ENCODE data around the gene P2RY8.

The P2RY8 gene

GRCh38 chrX:1511829-1512228 lies 25.2 kb downstream of the P2RY8 start:
- in situ Hi-C loops (cut with MboI; ENCODE audit: low pct_unique_long_range_greater_than_20kb, low sequenced_read_pairs, unreplicated experiment): no loop called here
- no peak for DNase-seq (ENCODE audit: low spot score)
- TF ChIP-seq, protein P1, sequence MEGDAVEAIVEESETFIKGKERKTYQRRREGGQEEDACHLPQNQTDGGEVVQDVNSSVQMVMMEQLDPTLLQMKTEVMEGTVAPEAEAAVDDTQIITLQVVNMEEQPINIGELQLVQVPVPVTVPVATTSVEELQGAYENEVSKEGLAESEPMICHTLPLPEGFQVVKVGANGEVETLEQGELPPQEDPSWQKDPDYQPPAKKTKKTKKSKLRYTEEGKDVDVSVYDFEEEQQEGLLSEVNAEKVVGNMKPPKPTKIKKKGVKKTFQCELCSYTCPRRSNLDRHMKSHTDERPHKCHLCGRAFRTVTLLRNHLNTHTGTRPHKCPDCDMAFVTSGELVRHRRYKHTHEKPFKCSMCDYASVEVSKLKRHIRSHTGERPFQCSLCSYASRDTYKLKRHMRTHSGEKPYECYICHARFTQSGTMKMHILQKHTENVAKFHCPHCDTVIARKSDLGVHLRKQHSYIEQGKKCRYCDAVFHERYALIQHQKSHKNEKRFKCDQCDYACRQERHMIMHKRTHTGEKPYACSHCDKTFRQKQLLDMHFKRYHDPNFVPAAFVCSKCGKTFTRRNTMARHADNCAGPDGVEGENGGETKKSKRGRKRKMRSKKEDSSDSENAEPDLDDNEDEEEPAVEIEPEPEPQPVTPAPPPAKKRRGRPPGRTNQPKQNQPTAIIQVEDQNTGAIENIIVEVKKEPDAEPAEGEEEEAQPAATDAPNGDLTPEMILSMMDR (IDR thresholded peaks at IDR 0.05; ENCODE audit: extremely low read depth, insufficient read depth, missing control alignments): no peak

GRCh38 chrX:1511150-1511549 lies 25.8 kb downstream of the P2RY8 start:
- TF ChIP-seq, protein P1 (IDR thresholded peaks at IDR 0.05; ENCODE audit: extremely low read depth, insufficient read depth, missing control alignments): no peak
- DNase-seq (ENCODE audit: low spot score): no peak
- in situ Hi-C loops (cut with MboI; ENCODE audit: low pct_unique_long_range_greater_than_20kb, low sequenced_read_pairs, unreplicated experiment): no loop called here

DNA sequence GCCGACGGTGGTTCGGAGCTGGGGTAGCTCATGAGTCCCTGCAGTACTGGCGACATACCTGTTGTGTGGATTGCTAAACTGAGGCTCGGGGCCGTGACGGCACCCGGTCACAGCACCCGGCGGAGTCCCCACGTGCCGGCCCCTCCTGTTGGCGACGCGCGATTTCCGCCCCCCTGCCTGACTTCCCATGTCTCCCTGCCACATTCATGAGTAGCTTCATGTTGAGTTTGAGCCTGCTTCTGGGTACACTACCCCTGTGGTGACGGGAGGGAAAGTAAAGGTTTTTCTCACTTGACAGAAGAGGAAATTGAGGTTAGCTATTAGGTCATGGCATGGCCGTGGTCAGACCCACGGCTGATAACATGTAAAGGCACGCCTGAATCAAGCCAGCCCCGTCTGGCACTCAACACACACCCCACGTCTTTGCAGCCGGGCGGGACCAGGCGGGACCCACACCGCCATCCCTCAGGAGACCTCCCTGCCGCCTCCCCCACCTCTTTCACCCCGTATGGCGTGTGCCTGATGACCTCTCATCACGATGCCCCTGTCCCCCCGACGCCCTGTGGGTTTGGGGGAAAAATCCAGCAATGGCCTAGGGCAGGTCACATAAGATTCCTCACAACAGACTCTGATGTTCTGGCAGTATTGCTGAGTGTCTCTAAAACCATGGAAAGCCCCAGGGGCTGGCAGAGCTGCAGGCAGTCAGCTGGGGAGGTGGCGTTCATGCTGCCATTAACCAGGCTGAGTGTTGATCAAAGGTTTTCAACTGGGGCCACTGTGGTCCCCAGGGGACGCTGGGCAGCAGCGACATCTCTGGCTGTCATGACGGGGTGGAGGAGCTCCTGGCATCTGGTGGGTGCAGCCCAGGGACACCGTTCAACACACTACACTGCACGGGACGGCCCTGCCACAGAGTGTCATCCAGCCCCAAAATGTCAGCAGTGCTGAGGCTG lies 29.2 kb downstream of the P2RY8 start:
- TF ChIP-seq, protein P1 (IDR thresholded peaks at IDR 0.05; ENCODE audit: extremely low read depth, insufficient read depth, missing control alignments): peak; percentile 16
- DNase-seq (ENCODE audit: low spot score): peak; percentile 77
- in situ Hi-C loops (cut with MboI; ENCODE audit: low pct_unique_long_range_greater_than_20kb, low sequenced_read_pairs, unreplicated experiment): no loop called here

DNA sequence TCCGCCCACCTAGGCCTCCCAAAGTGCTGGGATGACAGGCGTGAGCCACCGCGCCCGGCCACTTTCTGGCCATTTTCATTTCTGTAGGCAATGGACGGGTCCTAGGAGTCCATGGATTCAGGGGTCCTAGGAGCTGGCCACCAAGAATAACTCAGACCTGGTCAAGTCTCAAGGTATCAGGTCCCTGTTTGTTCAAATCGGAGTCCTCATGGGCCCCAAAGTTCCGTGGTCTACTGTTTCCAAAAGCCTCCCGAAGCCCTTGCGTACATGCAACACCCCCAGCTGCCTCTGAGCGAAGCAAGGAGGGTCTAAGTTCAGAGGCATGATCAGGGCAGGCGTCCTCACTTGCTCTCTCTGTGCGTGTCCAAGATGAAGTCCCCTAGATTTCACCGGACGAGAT lies 30.1 kb downstream of the P2RY8 start:
- in situ Hi-C loops (cut with MboI; ENCODE audit: low pct_unique_long_range_greater_than_20kb, low sequenced_read_pairs, unreplicated experiment): no loop called here
- no peak for DNase-seq (ENCODE audit: low spot score)

DNA sequence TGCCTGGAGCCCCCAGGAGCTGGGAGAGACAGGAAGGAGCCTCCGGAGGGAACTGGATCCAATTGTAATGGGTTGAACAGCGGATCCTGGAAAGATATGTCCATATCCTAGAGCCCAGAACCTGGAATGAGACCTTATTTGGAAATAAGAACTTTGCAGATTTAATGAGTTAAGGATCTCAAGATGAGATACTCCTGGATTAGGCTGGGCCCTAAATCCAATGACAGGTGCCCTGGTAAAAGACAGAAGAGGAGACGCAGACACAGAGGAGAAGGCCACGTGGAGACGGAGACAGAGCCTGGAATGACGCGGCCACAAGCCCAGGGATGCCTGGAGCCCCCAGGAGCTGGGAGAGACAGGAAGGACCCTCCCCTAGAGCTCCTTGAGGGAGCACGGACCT lies 34.1 kb downstream of the P2RY8 start:
- no peak for DNase-seq (ENCODE audit: low spot score)
- in situ Hi-C loops (cut with MboI; ENCODE audit: low pct_unique_long_range_greater_than_20kb, low sequenced_read_pairs, unreplicated experiment): no loop called here

More for the DNA sequence above, 30.1 kb downstream of the P2RY8 start:
- TF ChIP-seq, protein P1 (IDR thresholded peaks at IDR 0.05; ENCODE audit: extremely low read depth, insufficient read depth, missing control alignments): no peak

DNA sequence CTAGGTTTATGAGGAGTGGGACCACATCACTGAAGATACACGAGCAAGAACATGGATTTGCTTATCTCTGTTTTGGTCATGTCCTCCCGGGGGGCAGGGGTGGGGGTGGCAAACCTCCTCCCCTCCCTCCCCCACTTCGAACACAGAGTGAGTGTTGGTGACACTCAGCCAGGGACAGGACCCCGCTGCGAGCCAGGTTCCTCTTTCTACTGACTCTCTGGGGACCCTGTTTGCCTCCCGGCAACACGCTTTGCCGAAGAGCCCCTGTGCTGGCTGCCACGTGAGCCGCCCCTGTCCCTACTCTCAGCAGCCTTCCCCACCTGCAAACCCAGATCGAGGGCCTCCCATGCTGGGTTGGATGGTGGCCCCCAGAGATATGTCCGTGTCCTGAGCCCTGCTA lies 34.7 kb downstream of the P2RY8 start:
- TF ChIP-seq, protein P1 (IDR thresholded peaks at IDR 0.05; ENCODE audit: extremely low read depth, insufficient read depth, missing control alignments): no peak
- DNase-seq (ENCODE audit: low spot score): peak; percentile 72
- in situ Hi-C loops (cut with MboI; ENCODE audit: low pct_unique_long_range_greater_than_20kb, low sequenced_read_pairs, unreplicated experiment): no loop called here

More for the DNA sequence above, 34.1 kb downstream of the P2RY8 start:
- TF ChIP-seq, protein P1 (IDR thresholded peaks at IDR 0.05; ENCODE audit: extremely low read depth, insufficient read depth, missing control alignments): no peak

Measured in GM13977 (cell line).